ENCODE results near the gene TMEM179. TPM values are rescaled to one million over a fixed set of nuclear protein-coding genes. Genes with fewer than 3 reads are reported as not detected.

Gene TMEM179
- total and polyA plus RNA-seq, 9 donors = 0.38 to 0.95 (median 0.61) TPM

- H3K4me1 ChIP-seq (ENCODE audit: control insufficient read depth, insufficient read depth, low read length) = peaks cover 97% of the 10 kb centered on the region
- no peaks in the 10 kb centered on the region for H3K9me3 ChIP-seq (replicated peaks; ENCODE audit: control insufficient read depth, low read depth, low read length)
- peak within 1 kb of the TSS; percentile 31 for H3K4me3 ChIP-seq (ENCODE audit: low read length)
- no peaks in the 10 kb centered on the region for H3K27me3 ChIP-seq (ENCODE audit: control insufficient read depth, insufficient read depth, low read length)
- H3K27ac ChIP-seq (ENCODE audit: low read length) = peak within 1 kb of the TSS; percentile 75
- peak; percentile 61 for DNase-seq
- H3K36me3 ChIP-seq (ENCODE audit: control insufficient read depth, insufficient read depth, low read length) = no peaks in the 10 kb centered on the region
- WGBS (ENCODE audit: insufficient coverage) = 36% methylated on average over 16 of the region's 17 CpGs
Measured at GRCh38 chr14:104579507-104579906, 25.1 kb downstream of the TMEM179 start, which contains the start of gene C14orf180. C14orf180 (plus strand) TSS chr14:104579764; CDS start chr14:104586431, 6,667 bp downstream.

- Histone ChIP-seq H3K4me1 (ENCODE audit: control insufficient read depth, insufficient read depth, low read length) (peaks cover 100% of the 10 kb centered on the region), H3K4me3 (ENCODE audit: low read length) (no peak overlapping the region), H3K27ac (ENCODE audit: low read length) (peak overlapping the region; percentile 67), H3K27me3 (ENCODE audit: control insufficient read depth, insufficient read depth, low read length) (peaks cover 2% of the 10 kb centered on the region), H3K9me3 (replicated peaks; ENCODE audit: control insufficient read depth, low read depth, low read length) (no peaks in the 10 kb centered on the region), H3K36me3 (ENCODE audit: control insufficient read depth, insufficient read depth, low read length) (no peaks in the 10 kb centered on the region)
- 59% methylated on average over 8 of the region's 11 CpGs for WGBS (ENCODE audit: insufficient coverage)
- no peak for DNase-seq
Measured at GRCh38 chr14:104578321-104578720, 26.3 kb downstream of the TMEM179 start.

GRCh38 chr14:104577847-104578301 is 26.7 kb downstream of the TMEM179 start:
- Histone ChIP-seq H3K4me3 (ENCODE audit: low read length) (no peak overlapping the region), H3K4me1 (ENCODE audit: control insufficient read depth, insufficient read depth, low read length) (peaks cover 100% of the 10 kb centered on the region), H3K27ac (ENCODE audit: low read length) (peak overlapping the region; percentile 67), H3K27me3 (ENCODE audit: control insufficient read depth, insufficient read depth, low read length) (peaks cover 3% of the 10 kb centered on the region), H3K36me3 (ENCODE audit: control insufficient read depth, insufficient read depth, low read length) (no peaks in the 10 kb centered on the region), H3K9me3 (replicated peaks; ENCODE audit: control insufficient read depth, low read depth, low read length) (no peaks in the 10 kb centered on the region)
- 62% methylated on average over 10 of the region's 19 CpGs for WGBS (ENCODE audit: insufficient coverage)
- no peak for DNase-seq

- peak overlapping the region; percentile 67 for H3K27ac ChIP-seq (ENCODE audit: low read length)
- WGBS (ENCODE audit: insufficient coverage) = 62% methylated on average over 12 of the region's 12 CpGs
- H3K9me3 ChIP-seq (replicated peaks; ENCODE audit: control insufficient read depth, low read depth, low read length) = no peaks in the 10 kb centered on the region
- peaks cover 3% of the 10 kb centered on the region for H3K27me3 ChIP-seq (ENCODE audit: control insufficient read depth, insufficient read depth, low read length)
- H3K36me3 ChIP-seq (ENCODE audit: control insufficient read depth, insufficient read depth, low read length) = no peaks in the 10 kb centered on the region
- H3K4me3 ChIP-seq (ENCODE audit: low read length) = no peak overlapping the region
- DNase-seq = no peak
- H3K4me1 ChIP-seq (ENCODE audit: control insufficient read depth, insufficient read depth, low read length) = peaks cover 100% of the 10 kb centered on the region
Measured at GRCh38 chr14:104577426-104577825, 27.1 kb downstream of the TMEM179 start.

- H3K27ac ChIP-seq (ENCODE audit: low read length) = no peak overlapping the region
- H3K27me3 ChIP-seq (ENCODE audit: control insufficient read depth, insufficient read depth, low read length) = peaks cover 3% of the 10 kb centered on the region
- DNase-seq = no peak
- H3K4me1 ChIP-seq (ENCODE audit: control insufficient read depth, insufficient read depth, low read length) = peaks cover 98% of the 10 kb centered on the region
- no peaks in the 10 kb centered on the region for H3K36me3 ChIP-seq (ENCODE audit: control insufficient read depth, insufficient read depth, low read length)
- no peaks in the 10 kb centered on the region for H3K9me3 ChIP-seq (replicated peaks; ENCODE audit: control insufficient read depth, low read depth, low read length)
- WGBS (ENCODE audit: insufficient coverage) = 43% methylated on average over 7 of the region's 9 CpGs
- no peak overlapping the region for H3K4me3 ChIP-seq (ENCODE audit: low read length)
Measured at GRCh38 chr14:104576970-104577332, 27.6 kb downstream of the TMEM179 start.

- no peaks in the 10 kb centered on the region for H3K36me3 ChIP-seq (ENCODE audit: control insufficient read depth, insufficient read depth, low read length)
- H3K27me3 ChIP-seq (ENCODE audit: control insufficient read depth, insufficient read depth, low read length) = peaks cover 3% of the 10 kb centered on the region
- H3K27ac ChIP-seq (ENCODE audit: low read length) = no peak overlapping the region
- H3K4me1 ChIP-seq (ENCODE audit: control insufficient read depth, insufficient read depth, low read length) = peaks cover 98% of the 10 kb centered on the region
- H3K4me3 ChIP-seq (ENCODE audit: low read length) = no peak overlapping the region
- WGBS (ENCODE audit: insufficient coverage) = 40% methylated on average over 16 of the region's 16 CpGs
- peak; percentile 46 for DNase-seq
- H3K9me3 ChIP-seq (replicated peaks; ENCODE audit: control insufficient read depth, low read depth, low read length) = no peaks in the 10 kb centered on the region
Measured at GRCh38 chr14:104576232-104576969, 28.2 kb downstream of the TMEM179 start.

- H3K4me3 ChIP-seq (ENCODE audit: low read length) = no peak overlapping the region
- peaks cover 85% of the 10 kb centered on the region for H3K4me1 ChIP-seq (ENCODE audit: control insufficient read depth, insufficient read depth, low read length)
- no peaks in the 10 kb centered on the region for H3K36me3 ChIP-seq (ENCODE audit: control insufficient read depth, insufficient read depth, low read length)
- WGBS (ENCODE audit: insufficient coverage) = 56% methylated on average over 28 of the region's 31 CpGs
- peak overlapping the region; percentile 47 for H3K27ac ChIP-seq (ENCODE audit: low read length)
- peaks cover 9% of the 10 kb centered on the region for H3K27me3 ChIP-seq (ENCODE audit: control insufficient read depth, insufficient read depth, low read length)
- DNase-seq = no peak
- H3K9me3 ChIP-seq (replicated peaks; ENCODE audit: control insufficient read depth, low read depth, low read length) = no peaks in the 10 kb centered on the region
Measured at GRCh38 chr14:104574978-104575583, 29.5 kb downstream of the TMEM179 start.

- no peak overlapping the region for H3K4me3 ChIP-seq (ENCODE audit: low read length)
- WGBS (ENCODE audit: insufficient coverage) = 66% methylated on average over 11 of the region's 14 CpGs
- H3K36me3 ChIP-seq (ENCODE audit: control insufficient read depth, insufficient read depth, low read length) = no peaks in the 10 kb centered on the region
- H3K4me1 ChIP-seq (ENCODE audit: control insufficient read depth, insufficient read depth, low read length) = peaks cover 80% of the 10 kb centered on the region
- peak overlapping the region; percentile 47 for H3K27ac ChIP-seq (ENCODE audit: low read length)
- no peaks in the 10 kb centered on the region for H3K9me3 ChIP-seq (replicated peaks; ENCODE audit: control insufficient read depth, low read depth, low read length)
- DNase-seq = no peak
- H3K27me3 ChIP-seq (ENCODE audit: control insufficient read depth, insufficient read depth, low read length) = peaks cover 13% of the 10 kb centered on the region
Measured at GRCh38 chr14:104574536-104574935, 30.0 kb downstream of the TMEM179 start.

GRCh38 chr14:104573930-104574329 is 30.6 kb downstream of the TMEM179 start:
- peak overlapping the region; percentile 67 for H3K27ac ChIP-seq (ENCODE audit: low read length)
- peaks cover 17% of the 10 kb centered on the region for H3K27me3 ChIP-seq (ENCODE audit: control insufficient read depth, insufficient read depth, low read length)
- H3K4me3 ChIP-seq (ENCODE audit: low read length) = no peak overlapping the region
- WGBS (ENCODE audit: insufficient coverage) = 50% methylated on average over 4 of the region's 9 CpGs
- H3K9me3 ChIP-seq (replicated peaks; ENCODE audit: control insufficient read depth, low read depth, low read length) = no peaks in the 10 kb centered on the region
- DNase-seq = peak; percentile 62
- no peaks in the 10 kb centered on the region for H3K36me3 ChIP-seq (ENCODE audit: control insufficient read depth, insufficient read depth, low read length)
- peaks cover 74% of the 10 kb centered on the region for H3K4me1 ChIP-seq (ENCODE audit: control insufficient read depth, insufficient read depth, low read length)

GRCh38 chr14:104572668-104573067 is 31.9 kb downstream of the TMEM179 start:
- Histone ChIP-seq H3K27me3 (ENCODE audit: control insufficient read depth, insufficient read depth, low read length) (peaks cover 24% of the 10 kb centered on the region), H3K4me1 (ENCODE audit: control insufficient read depth, insufficient read depth, low read length) (peaks cover 63% of the 10 kb centered on the region), H3K9me3 (replicated peaks; ENCODE audit: control insufficient read depth, low read depth, low read length) (no peaks in the 10 kb centered on the region), H3K27ac (ENCODE audit: low read length) (no peak overlapping the region), H3K36me3 (ENCODE audit: control insufficient read depth, insufficient read depth, low read length) (no peaks in the 10 kb centered on the region), H3K4me3 (ENCODE audit: low read length) (no peak overlapping the region)
- WGBS (ENCODE audit: insufficient coverage) = 89% methylated on average over 7 of the region's 7 CpGs
- no peak for DNase-seq

Measured in muscle of leg (tissue), 11 donors.